Skin epidermis (tissue), 12 donors: Measurements from ENCODE around the gene RNF144B.

Experiments
- H3K27ac ChIP-seq, 21 experiments: fragments of 200-600 bp; sonication (generic) in 11 of 21; one replicate each; pipeline ENCODE4 v1.5.0; 2020; ENCODE audit warnings: mild to moderate bottlenecking in 3 of 21, inconsistent platforms in 2 of 21, moderate library complexity in 2 of 21
- H3K4me3 ChIP-seq, 7 experiments: fragments of 200-600 bp; sonication (generic) in 2 of 7; one replicate each; pipeline ENCODE4 v1.5.0; 2020; ENCODE audit warnings: inconsistent platforms in 2 of 7, mild to moderate bottlenecking in 2 of 7, moderate library complexity in 1 of 7

RNF144B gene

DNA sequence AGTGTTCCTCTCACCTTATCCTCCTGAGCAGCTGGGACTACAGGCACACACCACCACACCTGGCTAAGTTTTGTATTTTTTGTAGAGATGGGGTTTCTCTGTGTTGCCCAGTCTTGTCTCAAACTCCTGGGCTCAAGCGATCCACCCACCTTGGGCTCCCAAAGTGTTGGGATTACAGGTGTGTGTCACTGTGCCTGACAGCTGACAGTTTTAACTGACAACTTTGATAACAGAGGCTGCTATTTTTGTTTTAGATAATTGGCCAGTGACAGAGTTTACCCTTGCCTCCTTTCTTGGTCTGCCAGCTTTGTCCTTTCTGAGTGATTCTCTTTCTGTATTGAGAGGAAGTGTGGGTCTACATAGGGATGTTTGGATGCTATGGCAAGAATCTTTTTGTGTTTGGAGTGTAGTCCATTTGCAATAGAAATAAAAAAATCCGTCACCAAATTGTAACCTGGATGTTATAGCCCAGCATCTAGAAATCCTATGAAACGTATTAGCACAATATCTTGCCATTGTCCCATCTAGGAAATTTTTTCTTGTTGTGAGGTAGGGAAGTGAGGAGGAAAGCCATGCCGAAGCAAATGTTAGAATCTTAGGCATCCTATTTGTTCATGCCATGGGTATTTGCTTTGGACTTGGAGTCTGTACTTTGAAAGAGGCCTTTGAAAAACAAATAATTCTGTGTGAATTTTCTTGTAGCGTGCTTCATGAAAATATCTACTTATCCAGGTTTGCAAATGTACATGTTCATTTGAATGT lies 80.8 kb downstream of the RNF144B start:
- H3K4me3 ChIP-seq, result no peak overlapping the region
- no peak overlapping the region for H3K27ac ChIP-seq

DNA sequence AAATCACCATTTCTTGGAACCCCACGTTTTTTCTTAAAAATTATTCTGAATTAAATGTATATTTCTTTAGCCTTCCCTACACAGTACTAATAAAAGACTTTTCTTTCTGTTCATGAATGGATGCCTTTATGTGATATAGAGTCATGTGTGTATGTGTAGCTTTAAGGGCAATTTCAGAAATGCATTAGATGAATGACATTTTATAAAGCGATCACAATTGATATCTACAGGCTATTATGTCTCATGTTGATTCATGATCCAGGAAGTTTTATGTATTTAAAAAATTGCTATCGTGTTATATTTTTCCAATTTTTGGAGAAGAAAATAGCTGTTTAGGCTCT lies 81.3 kb downstream of the RNF144B start:
- Histone ChIP-seq H3K27ac (no peak overlapping the region), H3K4me3 (no peak overlapping the region)

DNA sequence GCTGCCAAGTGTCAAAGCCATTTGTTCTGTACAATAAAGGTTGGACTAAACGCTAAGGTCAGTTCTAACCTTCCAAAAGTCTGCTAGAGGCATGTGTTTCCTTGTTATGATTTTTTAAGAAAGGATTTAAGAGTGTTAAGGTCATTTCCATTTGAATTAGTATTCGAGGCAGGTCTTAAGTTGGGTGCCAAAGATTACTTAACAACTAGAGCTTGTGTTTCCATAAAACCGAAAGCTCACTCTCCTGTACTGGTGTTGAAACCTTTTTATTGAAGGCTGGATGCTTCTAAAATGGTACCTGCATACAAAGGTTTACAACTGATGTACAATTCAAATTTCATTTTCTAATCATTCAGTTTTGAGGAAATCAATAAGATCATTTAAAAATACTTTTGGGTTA lies 82.4 kb downstream of the RNF144B start:
- H3K4me3 ChIP-seq, result no peak overlapping the region
- H3K27ac ChIP-seq, result no peak overlapping the region

DNA sequence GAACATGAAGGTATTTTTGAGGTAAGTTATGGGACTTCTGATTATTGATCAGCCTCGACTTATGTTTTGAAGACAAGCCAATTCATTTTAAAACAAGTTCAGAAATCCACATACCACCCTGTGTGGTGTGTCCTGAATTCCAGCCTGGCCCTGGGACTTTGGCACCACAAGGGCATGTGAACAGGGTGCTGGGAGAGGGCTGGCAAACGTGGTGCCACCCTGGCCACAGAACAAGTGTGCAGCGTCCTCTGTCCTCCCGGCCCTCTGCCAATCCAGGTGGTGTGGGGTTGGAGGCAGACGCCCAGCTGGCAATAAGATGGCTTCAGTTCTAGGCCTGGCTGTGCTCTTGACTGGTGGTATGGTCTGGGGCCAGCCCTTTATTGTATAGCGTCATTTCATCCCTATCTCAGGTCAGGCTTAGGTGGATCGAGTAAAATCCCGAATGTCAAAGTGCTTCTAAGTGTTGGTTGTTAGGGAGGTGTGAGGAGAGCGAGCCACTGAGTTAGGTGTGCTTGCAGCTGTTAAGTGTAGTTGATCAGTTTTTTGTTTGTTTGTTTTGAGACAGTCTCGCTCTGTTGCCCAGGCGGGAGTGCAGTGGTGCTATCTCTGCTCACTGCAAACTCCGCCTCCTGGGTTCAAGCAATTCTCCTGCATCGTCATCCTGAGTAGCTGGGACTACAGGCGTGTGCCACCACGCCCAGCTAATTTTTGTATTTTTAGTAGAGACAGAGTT lies 84.2 kb downstream of the RNF144B start:
- H3K27ac ChIP-seq, result no peak overlapping the region

DNA sequence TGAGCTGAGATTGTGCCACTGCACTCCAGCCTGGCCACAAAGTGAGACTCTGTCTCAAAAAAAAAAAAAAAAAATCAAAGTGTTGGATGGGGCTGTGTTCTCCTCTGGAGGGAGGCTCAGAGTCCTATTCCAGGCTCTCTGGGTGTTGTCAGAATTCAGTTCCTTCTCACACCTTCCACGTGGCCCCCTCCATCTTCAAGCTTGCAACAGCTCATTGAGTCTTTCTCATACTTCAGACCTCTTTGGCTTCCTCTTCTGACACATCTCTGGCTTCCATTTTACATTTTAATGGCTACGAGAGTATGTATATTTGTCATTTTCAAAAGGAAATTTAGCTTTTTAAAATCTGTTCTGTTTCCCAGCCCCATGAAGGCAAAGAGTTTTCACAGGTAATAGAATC lies 85.8 kb downstream of the RNF144B start:
- no peak overlapping the region for H3K27ac ChIP-seq

More for the DNA sequence above, 84.2 kb downstream of the RNF144B start:
- H3K4me3 ChIP-seq, result no peak overlapping the region

DNA sequence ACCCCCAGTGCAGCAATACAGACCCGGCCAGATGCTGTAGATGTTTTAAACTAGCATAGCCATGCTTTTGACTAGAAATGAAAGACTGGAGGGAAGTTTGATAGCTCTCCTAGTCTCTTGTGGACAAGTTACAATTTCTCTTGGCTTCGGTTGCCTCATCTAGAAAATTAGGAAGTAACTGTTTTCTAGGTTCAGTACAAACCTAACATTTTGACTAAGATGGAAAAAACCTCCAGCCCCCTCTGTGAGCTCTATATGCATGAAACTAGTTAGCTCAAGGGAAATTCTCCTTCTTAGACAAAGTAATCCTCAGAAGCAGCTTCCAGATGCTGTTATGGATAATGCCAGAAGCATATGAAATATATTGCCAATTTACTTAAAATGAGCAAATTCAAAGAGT lies 86.6 kb downstream of the RNF144B start:
- no peak overlapping the region for H3K27ac ChIP-seq
- H3K4me3 ChIP-seq, result no peak overlapping the region

More for the DNA sequence above, 85.8 kb downstream of the RNF144B start:
- H3K4me3 ChIP-seq, result no peak overlapping the region

DNA sequence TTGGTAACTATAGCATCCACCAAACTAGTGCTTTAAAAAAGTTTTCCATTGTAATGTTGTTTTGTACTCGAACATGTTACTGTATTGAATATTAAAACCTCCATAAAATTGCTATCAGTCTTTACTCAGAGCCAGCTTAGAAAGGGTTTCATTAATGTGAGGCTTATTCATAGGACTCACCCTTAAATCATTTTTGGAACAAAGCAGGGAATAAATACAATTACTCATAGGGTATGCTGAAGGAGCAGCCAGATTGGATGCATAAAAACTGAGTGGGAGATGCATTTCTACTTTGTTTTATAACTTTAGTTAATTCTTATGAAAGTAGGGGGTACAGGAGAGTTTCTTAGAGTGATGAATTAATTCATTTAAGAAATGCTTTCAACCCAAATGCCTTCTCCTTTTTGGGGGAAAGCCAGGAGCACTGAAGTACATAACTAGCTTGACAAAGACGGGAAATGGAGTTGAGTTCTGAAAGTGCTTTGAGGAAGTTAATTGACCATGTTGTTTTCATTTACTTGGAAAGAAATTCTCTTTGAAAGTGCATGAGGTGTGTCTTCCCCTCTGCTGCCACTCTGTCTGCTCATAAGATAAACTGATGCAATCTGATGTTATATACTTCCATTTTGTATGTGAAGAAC lies 90.3 kb downstream of the RNF144B start:
- H3K4me3 ChIP-seq, result no peak overlapping the region
- peak overlapping the region in 5 of 21 experiments; percentile 36 to 77 (median 52) for H3K27ac ChIP-seq

DNA sequence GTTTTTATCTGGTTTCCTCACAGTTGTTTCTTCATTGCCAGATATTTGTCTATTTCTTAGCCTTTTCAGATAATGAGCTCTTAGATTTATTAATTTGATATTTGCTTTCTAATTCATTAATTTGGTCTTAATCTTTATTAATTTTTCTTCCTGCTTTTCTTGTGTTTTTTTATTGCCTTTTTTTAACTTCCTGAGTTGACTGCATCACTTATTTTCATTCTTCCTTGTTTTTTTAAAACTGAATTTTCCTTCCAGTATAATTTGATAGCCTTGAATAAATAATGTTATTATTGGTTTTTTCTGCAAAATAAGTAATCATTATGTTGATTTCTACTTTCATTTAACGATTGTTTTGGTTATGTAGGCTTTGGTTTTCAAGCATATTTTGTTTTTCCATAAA lies 91.5 kb downstream of the RNF144B start:
- H3K27ac ChIP-seq, result peak overlapping the region in 1 of 21 experiments; percentile 77
- no peak overlapping the region for H3K4me3 ChIP-seq

DNA sequence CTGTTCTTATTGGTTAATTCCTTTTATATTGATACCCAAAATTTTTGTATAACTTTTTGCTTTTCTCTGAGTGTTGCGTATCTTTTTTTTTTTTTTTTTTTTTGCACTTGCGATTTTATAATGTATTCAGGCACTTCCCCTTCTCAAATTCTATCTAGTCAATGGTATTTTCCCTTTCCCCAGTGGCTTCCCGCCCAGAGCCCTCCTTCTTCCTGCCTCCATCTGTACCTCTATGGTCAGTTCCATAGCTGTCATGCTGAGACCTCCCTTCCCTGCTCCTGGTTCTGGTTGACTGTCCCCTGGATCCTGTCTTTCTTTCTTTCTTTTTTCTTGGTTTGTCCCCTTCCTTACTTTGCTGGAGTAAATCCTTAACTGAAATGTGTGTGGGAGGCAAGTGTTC lies 94.7 kb downstream of the RNF144B start:
- Histone ChIP-seq H3K27ac (no peak overlapping the region), H3K4me3 (no peak overlapping the region)

DNA sequence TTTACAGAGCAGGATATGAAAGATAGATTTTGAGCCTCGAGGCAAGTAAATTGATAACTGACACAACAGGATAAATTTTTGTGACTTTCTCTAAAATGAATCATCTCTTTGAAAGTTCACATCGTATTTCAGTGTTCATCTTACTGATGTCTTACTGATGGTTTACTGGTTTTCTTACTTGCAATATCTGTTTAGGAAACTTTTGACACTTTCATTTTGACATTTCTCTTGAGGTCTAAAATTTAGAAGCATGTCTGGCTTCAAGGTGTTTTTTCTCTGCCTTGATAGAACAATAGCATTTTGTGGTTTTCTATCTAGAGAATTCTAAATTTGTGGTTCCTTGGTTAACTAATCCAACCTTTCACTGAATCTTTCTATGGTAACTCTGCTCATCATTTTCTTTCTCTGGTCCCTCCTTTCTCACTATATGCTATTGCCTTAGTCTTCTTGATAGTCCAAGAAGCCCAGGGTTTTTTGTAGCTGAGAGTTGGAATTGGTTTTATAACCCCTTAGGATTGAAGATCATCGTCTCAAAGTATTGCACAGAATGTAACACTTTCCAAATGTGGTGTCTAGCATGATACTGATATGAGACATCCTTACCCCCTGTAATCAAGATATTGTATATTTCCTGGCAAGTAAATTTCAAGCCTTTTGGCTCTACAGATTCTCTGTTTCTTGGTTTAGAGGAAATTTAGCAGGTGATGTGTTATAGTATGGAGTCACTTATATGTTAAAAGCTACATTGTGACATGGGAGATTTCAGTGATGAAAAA lies 98.7 kb downstream of the RNF144B start:
- no peak overlapping the region for H3K4me3 ChIP-seq
- H3K27ac ChIP-seq, result no peak overlapping the region

DNA sequence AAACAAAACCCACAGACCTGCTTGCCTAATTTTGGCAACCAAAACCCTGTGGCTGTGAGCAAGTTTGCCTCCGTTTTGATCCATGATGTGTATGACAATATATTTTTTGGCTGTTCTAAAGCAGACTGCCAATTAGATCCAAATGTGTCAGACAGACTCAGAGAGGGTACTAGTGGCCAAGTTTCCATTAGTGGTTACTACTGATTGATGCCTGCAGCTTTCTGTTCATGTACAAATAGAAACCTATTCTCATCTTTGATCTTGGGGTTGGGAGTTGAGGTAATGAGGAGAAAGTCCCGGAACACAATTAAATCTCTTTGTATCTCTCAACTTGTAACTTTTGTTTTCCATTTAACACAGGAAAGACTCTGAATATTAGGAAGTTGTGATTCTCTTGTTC lies 100.9 kb downstream of the RNF144B start:
- Histone ChIP-seq H3K4me3 (no peak overlapping the region), H3K27ac (peak overlapping the region in 6 of 21 experiments; percentile 13 to 67 (median 26))

DNA sequence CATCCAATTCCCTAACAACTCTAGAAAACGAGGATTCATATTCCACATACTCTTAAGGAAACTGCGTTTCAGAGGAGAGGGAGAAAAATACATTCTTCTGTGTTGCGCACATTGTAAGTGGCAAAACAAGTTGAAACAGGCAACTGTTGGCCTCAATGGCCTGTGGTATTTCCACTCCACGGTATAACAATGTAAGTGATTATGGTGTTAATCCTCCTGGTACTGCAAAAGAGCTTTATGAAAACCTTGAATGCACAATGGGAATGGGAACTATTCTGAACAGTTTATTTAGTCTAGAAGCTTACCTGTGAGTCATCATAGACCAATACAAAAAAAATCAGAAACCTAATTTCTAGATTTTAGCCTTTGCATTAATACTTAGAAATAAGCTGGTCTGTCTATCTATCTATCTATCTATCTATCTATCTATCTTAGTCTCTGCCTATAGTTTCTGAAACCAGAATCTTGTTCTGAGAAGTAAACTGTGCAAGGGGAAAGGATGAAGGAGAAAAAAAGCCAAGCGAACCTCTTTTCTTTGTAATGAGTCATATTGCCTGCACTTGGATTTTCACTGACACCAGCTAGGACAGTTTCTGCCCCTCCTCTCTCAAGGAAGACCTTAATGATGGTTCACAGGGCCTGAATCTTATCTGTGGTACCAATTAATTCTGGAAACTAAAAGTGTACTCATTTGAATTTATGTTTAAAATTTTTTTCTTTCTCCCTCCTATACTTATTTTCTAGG lies 101.5 kb downstream of the RNF144B start:
- peak overlapping the region in 6 of 21 experiments; percentile 13 to 67 (median 26) for H3K27ac ChIP-seq

DNA sequence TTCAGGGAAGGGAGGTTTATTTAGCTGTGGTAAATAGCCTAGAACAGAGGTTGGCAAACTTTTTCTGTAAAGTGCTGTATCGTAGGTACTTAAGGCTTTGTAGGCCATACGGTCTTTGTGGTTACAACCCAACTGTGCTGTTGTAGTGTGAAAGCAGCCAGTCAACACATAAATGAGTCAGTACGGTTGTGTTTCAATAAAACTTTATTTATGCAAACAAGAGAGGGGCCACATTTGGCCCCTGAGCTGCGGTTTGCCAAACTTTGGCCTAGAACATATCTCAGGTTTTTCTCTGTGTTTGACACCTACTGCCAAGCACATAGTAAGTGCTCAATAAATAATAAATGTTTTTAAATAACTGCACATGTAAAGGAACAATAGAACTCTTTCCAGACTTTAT lies 102.2 kb downstream of the RNF144B start:
- Histone ChIP-seq H3K27ac (no peak overlapping the region), H3K4me3 (no peak overlapping the region)

More for the DNA sequence above, 101.5 kb downstream of the RNF144B start:
- H3K4me3 ChIP-seq, result no peak overlapping the region

DNA sequence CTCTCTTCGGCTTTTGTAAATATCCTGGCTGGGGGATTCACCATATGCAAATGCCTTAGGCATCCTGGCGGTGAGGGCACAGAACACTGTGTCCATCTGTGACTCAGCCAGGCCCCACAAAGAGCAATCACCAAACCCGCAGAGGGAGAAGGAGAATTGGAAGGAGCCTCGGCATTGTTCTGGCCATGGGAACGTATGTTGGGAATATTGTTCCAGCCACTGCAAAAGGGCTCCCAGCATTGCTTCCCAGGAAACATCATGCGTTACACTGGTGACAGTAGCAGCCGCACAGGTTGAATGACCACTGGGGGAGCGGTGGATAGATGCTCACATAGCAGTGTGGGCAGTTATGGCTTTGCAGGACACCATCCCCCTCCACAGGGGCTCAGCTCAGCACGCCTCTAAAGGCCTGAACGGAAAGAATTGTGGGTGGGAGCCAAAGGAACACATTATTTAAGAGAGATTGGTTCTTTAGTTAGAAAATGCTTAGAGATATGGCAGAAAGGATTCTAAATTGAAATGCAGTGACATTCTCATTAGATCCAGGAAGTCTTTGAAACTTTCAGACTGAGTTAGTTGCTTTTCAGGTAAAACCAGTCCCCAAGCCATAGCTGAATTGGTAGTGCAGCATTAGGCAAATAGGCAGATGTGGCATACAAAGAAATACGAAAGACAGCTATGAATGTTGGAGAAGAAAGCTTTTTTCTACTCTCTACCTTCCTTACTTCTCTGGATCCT lies 104.3 kb downstream of the RNF144B start:
- H3K4me3 ChIP-seq, result no peak overlapping the region

DNA sequence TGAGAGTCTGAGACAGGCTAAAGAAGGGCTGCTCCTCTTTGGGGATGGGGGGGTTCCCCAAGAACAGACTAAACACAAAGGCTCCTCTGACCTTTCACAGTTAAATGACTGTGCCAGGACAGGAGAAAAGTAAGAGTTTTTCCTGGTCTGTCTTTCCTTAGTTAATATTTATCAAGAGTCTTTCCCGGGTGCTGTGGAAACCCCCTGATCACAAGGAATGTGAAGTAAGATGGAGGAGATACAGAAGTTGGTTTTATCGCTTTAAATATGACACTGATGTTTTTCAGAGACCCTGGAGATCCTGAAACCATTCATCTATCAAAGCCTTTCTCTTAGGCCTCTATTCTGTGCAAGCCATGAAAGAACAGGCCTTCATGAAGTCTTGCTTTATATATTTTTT lies 105.8 kb downstream of the RNF144B start:
- no peak overlapping the region for H3K27ac ChIP-seq
- H3K4me3 ChIP-seq, result no peak overlapping the region

More for the DNA sequence above, 104.3 kb downstream of the RNF144B start:
- peak overlapping the region in 3 of 21 experiments; percentile 14 to 45 (median 42) for H3K27ac ChIP-seq

DNA sequence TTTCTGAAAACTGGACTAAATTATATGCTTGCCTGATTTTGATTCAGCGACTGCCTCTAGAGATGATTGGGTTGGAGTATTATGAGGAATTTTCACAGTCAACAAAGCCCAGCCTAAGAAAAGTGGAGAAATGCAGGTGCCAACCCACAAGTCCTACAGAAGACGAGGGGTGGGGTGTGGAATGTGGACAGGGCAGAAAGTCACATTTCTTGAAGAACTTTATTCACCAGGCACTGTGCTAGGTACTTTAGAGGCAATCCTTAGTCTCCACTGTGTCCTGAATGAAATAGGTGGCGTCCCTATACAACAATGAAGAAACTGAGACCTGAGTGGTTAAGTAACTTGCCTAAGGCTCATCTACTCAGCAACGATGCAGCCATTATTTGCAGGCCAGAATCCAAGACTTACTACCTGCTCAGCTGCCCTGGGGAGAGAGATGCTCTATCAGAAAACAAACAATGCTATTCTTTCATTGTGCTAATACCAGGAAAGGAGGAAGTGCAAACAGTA lies 106.3 kb downstream of the RNF144B start:
- Histone ChIP-seq H3K27ac (no peak overlapping the region), H3K4me3 (no peak overlapping the region)

DNA sequence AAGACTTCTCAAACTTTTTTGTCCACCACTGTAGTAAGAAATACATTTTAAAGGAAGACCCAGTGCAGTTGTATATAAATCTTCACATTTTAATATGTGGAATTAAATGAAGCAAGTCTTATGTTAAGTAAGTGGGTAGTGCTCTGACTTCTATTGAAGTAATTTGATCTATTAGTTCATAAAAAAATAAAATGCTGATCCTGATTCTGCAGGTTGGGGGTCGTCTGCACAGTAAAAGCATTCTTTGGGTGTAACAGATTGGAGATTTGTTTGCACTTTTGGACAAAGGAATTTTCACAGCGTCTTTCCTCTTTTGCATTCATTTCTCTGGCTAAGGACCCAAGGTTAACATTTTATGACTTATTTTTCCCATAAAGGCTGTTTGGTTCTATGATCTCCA lies 106.8 kb downstream of the RNF144B start:
- Histone ChIP-seq H3K27ac (no peak overlapping the region), H3K4me3 (no peak overlapping the region)

DNA sequence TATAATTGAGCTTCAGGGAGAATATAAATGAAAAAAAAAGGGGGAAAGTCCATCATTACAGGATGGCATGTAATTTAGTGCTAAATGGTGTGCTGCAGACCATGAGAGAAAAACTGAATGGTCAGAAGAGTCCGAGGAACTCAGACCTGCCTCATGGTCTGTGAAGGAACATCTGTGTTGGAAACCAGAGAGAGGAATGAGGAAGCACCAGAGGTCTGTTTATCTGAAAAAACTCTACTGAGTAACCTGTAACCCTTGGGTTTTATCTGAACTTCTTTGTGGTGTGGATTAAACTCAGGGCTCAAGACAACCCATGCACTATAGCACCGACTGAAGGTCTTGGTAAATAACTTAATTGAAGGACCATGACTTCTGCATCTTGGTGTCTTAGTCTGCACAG lies 108.1 kb downstream of the RNF144B start:
- Histone ChIP-seq H3K4me3 (no peak overlapping the region), H3K27ac (no peak overlapping the region)
